ENCODE measurements around the gene NFYB.
"Not testable (repeated sequence)": the region's sequence is repeated elsewhere in the genome, so short reads cannot be mapped to it uniquely, and the experiment has no call there.

Gene NFYB

DNA sequence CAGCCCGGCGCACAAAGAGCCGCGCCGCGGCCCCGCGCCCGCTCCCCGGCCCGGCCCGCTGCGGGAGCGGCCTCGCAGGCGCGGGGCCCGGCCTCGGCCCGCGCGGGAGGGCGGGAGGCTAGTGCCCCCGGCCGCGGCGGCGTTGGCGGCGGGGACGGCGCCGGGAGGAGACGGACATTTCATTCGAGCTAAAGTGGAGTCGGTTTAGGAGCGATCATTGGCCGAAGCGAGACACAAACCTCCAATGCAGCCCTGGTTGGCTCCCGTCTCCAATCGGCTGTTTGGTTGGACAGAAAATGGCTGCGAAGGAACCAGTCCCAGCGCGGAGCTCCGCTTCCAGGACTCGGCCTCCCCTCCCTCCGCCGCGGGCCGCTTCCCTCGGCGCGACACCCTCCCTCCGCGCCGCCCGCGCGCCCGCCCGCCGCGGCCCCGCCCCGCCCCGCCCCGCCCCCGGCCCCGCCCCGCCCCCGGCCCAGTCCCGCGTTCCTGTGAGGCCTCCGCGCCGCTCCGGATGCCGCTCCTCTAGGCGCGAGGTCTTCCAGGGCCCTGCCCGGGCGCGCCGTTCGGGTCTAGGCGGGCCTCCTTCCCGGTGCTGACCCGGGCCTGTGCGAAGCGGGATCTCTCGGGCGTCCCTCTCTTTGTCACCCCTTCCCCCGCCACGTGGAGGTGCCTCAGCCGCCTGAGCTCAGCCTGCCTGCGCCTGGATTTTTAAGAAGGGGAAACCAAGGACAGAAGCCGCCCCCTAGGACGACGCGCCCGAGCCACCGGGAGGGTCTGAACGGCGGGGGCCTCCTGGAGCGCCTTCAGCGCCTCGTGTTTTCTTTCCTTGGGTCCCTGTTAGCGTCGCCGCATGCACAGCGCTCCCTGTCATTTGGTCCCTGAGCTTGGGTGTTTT is at the start of gene NFYB:
Gene NFYB (minus strand): TSS at position 309 of the 895 bp plus-strand sequence. CDS start 2,757 bp downstream, outside the sequence.
- peak; percentile 81 for DNase-seq (ENCODE audit: low spot score)

DNA sequence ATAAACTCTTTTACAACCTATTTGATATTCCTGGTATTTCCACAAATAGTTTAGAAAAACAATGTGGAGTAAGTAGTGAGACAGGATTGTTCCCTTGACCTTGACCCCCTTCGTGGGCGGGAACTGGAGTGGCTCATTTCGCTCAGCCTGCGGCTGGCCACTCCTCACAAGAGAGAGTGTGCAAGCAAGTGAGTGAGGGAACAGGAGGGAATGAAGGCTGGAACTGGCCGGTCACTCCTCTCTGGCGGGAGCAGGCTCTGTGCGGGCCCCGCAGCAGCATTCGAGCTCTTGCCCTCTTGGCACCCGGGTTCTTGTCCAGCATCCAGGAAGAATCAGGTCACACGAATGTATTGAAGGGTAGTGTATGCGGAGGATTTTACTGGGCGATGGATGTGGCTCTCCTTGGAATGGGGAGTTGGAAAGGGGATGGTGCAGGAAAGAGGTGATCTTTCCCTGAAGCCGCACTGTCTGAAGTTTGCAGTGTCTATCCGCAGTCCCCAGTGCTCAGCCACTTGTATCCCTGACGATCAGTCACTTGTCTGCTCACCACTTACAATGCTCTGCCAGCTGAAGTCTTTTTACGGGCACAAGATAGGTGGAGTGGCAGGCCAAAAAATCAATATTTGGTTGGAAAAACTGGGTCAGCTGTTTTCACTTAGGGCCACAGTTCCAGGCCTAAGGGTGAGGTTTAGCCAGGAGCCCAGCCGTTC is 49.6 kb upstream of the NFYB start:
- no peak for DNase-seq (ENCODE audit: low spot score)

DNA sequence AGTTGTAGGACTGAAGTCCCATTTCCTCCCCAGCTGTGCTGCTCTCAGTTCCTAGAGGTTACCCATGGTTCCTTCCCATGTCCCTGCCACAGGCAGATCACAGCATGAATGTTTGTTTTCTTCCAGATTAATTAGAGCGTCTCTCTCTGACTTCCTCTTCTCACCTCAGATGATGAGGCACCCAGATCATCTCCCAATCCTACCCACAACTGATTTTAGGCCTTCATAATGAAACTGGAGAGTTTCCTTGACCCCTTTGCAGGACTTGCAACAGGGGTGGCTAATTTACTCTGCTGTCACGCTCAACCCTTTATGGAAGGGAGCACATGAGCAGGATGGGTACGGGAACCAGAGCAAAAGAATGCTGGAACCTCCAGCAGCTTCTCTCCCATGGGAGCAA is 45.4 kb upstream of the NFYB start:
- DNase-seq (ENCODE audit: low spot score): no peak

DNA sequence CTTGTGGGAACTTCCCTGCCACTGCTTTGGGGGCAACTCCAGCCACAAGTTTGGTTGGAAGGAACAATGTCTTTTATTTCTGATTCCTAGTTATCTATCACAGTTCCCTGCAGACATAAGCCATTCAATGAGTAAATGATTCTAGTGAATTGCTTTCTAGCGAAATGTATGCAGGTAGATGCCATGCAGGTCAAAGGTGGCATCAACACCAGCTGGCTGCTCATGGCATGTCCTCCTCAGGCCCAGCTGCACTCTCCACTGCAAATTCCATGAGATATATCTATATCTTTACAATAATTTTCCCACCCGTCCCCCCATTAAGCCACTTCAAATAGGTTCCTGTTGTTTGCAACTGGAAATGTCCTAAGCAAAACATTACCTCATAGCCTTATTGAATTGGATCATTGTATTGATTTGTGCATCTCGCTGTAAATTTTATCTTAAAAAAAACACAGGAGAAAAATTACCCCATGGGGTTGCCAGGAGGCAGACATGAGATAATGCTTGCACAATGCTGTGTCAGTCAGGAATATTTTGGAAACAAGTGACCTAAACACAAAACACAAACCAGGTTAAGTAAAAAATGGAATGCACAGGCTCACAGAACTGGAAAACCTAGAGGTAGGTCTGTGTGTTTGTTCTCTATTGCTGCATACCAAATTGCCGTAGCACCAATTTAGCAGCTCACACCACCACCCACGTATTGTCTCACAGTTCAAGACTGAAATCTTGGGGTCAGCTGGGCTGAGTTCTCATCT is 44.8 kb upstream of the NFYB start:
- DNase-seq (ENCODE audit: low spot score): no peak

DNA sequence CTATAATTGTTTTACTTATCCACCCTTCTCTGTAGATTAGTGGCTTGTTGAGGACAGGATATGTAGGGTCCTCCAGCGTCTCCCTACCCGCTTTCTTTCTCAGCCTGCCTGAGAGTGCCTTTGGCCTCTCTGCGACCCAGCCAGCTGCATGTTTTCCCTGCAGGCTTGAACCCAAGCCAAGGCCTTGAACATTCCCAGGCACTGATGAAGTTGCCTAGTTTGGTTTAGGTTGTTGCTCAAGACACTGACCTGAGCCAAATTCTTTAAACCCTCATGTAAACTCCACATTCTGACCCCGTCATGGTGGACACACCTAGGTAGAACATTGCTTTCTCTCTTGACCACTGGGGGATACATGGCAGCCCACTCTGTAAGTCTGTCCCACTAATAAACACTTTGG is 44.1 kb upstream of the NFYB start:
- no peak for DNase-seq (ENCODE audit: low spot score)

DNA sequence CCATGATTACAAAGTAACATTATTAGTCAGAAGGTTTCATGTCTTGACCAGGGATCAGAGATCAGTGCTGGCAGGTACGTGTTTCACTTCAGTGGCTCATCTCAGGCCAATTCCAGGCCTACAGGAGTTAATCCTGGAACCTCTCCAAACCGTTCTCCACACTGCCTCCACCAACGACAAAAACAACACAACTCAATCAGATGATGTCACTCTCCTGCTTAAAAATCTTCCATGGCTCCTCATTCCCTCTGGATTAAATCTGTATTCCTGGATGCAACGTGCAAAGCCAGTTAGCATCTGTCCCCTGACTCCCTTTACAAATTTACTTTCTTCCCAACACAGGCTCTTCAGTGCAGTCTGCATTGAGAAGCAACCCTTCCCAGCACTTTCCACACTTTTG is 43.3 kb upstream of the NFYB start:
- DNase-seq (ENCODE audit: low spot score): no peak

DNA sequence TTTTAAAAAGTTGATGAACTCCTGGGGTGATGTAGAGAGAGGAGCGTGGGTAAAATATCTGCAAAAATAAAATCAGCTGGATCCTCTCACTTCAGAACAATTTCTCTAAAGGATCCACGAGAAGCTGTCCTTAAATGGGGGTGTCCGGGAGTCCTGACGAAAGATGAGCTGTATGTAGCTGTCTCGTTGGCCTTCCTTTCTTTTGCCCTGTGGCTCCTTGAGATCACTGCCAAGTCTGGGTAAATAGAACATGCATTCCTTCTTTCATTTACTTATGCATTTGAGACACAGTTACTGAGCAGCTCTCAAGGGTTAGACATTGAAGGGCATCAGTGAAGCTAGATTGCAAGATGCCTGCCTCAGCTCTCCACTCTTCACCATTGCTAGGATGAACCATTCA is 42.4 kb upstream of the NFYB start:
- DNase-seq (ENCODE audit: low spot score): no peak

DNA sequence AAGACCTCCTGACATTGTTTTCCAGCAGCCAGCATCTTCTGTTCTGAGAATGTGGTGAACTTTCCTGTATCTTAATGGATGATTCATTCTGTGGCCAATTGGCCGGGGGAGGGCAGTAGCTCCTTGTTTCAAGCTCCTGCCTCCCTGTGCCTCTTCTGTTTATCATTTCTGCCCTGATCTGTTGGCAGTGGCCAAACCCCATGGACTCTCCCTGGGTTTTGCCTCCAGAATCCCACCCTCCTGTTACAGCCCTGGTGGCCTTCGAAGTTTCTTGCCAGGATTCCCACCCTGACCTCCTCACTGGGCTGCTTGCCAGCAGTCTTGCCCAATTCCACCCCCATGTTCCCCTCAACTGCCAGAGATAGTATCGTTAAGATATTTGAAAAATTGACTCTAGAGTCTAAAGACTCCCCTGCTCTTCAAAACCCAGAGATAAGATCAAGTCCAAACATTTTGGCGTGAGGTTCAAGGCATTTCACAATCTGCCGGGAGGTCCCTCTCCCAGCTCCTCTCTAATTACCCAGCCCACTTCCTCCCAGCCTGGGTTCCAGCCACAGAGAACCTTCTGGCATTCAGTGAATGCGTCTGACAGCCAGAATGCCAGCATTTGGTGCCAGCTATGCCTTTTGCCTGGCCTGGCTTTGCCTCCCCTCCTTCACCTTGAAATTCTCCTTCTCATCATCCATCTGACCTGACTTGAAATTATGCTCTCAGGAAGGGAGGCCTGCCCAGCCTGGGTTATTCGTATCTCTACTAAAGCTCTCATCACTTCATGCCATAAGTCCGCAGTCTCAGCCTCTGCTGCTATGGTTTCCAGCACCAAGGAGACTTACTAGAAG is 39.9 kb upstream of the NFYB start:
- no peak for DNase-seq (ENCODE audit: low spot score)

DNA sequence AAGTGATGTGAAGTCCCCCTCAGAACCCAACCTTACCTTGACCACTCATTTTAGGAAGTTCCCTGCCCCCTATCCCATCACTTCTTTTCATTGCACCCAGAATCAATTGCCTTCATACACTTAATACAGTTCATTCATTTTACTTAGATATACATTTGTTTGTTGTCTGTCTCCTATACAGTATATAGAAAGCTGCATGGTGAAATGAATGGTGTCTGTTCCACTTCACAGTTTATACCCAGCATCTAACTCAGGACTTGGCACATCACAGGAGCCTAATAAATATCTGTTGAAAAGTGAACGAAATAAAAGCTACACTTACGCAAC is 39.3 kb upstream of the NFYB start:
- DNase-seq (ENCODE audit: low spot score): no peak

DNA sequence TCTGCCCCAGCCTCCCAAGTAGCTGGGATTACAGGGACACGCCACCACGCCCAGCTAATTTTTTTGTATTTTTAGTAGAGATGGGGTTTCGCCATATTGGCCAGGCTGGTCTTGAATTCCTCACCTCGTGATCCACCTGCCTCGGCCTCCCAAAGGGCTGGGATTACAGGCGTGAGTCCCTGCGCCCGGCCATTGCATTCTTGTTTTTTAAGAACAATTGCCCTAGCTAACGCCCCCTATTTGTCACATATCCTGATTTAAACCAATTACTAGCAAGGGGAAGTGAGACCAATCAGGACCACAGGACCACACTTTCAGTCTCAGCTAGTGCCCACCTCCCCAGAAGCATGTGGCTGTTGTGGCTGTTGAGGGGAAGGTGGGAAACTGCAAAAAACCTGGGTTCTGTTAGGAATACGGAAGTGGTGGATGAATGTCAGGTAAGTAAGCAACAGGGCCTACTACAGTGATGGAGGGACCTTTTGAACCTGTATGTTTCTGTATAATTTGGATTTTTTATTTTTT is 37.8 kb upstream of the NFYB start:
- DNase-seq (ENCODE audit: low spot score): no peak

DNA sequence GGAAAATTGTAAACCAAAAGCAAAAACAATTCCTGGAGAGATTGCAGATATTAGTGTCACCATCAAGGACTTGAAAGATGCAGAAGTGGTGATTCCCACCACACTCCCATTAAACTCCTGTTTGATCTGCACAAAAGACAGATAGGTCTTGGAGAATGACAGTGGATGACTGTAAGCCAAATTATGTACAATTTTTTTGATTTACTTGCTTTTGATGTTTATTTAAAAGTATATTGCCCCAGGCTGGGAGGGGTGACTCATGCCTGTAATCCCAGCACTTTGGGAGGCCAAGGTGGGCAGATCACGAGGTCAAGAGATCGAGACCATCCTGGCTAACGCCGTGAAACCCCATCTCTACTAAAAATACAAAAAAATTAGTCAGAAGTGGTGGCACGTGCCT is 35.8 kb upstream of the NFYB start:
- DNase-seq (ENCODE audit: low spot score): not testable (repeated sequence)

DNA sequence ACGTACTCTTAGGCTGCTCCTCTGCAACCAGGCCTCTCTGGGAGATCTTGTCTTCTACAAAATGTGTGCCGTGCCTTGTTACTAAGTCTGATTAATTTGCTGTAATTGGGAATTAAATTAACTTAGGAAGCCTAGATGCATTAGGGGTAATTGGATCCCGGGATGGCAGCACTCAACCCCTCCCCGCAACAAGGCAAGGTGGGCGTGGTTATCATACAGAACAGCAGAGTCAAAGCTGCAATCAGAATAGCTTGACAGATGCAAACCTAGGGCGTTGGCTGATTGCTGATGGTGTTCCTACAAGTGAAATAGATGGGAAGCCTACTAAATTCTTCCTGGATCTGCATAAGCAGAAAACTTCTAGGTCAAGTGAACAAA is 34.5 kb upstream of the NFYB start:
- no peak for DNase-seq (ENCODE audit: low spot score)

DNA sequence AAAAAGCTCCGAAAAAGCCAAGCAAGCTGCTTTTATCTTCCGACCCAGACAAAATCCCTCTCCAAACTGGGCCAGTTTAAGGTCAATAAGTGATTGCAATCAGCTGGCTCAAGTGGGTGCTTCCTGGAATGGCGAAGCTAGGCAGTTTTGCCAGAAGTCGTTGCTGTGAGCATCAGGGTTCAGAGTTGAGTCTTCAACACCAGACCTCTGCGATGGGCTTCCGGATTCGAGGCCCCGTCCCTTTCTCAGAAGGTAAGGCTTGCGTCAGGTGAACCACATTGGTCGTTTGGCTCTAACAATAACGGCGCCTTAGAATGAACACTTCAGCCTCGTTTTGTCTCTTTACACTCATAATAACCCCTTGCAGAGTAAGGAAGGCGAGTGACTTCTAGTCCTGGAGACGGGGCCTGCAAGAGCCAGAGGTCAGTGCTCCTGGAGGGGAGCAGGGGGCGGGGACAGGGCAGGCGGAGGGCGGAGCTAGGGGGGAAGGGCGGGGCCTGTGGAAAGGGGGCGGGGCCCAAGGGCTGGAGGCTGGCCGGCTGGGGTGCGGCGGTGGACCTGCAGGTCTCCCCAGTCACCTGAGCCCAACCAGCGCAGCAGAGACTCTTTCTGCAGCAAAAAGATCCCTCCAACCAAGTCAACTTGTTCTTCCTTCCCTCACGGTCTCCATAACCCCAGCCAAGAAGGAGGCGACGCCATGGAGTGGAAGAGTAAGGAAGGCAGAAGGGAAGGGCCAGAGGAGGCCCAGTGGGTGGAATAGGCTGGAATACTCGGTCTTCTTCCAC is 34.0 kb upstream of the NFYB start:
- no peak for DNase-seq (ENCODE audit: low spot score)

DNA sequence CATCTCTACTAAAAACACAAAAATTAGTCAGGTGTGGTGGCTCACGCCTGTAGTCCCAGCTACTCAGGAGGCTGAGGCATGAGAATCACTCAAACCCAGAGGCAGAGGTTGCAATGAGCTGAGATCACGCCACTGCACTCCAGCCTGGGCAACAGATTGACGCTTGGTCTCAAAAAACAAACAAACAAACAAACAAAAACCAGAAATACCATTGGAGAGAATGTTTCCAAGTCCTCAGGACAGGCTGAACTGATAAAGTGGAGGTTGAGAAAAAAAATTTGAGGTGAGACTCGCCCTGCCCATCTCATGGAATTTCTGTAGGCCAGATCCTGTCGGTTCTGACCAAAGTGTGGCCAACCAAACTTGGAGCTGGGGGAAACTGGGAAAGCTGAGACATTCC is 30.6 kb upstream of the NFYB start:
- no peak for DNase-seq (ENCODE audit: low spot score)

DNA sequence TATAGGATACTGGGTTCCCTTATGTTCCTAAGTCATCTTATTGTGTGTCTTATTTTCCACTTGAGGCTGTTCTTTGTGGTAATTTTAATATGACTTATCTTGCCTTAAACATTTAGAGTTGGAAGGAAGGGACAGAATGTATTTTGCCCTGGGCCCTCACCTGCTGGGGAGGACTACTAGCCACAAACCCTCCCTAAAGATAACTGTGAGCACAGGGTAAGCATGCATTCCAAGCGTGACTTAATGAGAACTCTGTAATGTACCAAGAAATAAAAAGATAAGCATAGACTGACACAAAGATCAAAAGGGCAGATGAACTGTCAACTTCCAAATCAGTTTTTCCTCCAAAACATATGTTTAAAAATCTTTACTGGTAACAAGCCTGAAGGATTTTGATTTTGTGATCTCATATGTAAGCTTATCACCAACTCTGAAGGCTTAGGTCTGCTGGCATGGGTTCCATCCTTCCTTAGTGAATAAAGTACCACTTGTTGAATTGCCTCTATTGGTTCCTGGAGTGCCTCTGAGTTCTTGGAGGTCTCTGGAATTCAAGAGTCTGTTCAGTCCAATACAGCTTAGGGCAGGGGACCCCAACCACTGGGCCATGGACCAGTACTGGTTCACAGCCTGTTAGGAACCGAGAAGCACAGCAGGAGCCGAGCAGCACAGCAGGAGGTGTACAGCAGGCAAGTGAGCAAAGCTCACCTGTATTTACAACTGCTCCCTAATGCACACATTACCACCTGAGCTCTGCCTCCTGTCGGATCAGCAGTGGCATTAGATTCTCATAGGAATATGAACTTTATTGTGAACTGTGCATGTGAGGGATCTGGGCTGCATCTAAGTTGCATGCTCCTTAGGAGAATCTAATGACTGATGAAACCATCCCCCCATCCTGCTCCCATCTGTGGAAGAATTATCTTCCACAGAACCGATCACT is 29.8 kb upstream of the NFYB start:
- no peak for DNase-seq (ENCODE audit: low spot score)

DNA sequence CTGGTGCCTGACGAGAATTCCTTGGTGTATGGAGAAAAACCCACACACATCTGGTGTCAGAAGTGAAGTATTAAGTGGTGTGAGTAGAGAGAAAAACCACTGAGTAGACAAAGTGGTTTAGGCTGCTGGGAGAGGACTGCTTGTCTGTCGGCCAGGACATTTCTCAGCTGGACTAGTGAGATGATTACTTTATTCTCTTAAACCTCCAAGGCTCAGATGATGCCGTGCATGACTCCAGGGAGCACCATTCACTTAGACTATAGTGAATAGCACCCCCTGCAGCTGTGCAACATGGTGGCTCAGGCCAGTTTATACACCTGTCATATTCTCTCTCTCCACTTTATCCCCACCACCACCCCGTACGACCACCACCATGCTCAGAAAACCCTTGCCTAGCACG is 28.5 kb upstream of the NFYB start:
- no peak for DNase-seq (ENCODE audit: low spot score)

DNA sequence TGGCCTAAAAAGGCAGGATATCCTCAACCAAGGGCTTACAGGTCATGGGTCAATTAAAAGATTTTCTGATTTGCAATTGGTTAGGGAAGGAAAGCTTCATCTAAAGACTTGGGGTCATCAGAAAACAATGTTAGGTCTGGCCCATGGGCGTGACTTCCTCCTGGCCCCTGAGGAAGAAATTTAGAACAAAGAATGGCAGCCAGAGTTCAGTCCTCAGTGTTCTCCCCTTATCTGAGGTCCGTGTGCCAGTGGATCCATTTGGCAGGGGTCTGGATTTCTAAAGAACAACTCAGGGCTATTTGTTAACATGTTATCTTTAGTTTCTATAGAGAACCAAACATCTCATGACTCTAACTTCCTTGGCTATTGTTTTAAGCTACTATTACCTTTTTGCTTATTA is 27.8 kb upstream of the NFYB start:
- no peak for DNase-seq (ENCODE audit: low spot score)

DNA sequence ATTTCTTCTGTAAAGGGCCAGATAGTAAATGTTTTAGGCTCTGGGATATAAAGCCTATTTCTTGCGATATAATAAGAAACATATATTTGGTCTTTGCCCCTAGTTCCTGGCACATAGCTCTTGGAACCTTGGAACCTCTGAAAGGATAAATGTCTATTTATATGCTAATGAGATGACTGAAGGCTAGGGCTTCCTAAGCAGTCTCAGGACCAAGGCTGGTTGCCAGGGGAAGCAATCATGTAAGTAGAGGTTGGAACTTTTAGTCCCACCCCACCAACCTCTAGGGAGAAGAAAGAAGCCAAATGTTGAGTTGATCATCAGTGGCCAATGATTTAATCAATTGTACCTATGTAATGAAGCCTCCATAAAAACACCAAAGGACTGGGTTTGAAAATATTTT is 26.6 kb upstream of the NFYB start:
- no peak for DNase-seq (ENCODE audit: low spot score)

DNA sequence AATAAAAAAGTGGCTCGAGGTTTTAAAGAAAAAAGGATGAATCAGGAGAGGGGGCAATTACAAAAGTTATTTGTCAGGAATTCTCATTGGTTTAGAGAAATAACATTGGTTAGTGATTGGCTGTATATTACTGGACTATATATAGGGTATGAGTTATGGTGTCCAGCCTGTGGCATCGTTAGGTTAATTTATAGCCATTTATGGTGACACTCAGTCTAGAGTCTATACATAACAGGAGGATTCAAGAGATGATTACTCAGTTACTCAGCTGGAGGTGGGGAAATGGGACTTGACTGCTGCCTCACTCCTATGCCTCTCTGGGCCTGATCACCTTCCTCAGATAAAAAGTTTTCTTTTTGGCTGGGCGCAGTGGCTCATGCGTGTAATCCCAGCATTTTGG is 25.6 kb upstream of the NFYB start:
- no peak for DNase-seq (ENCODE audit: low spot score)

DNA sequence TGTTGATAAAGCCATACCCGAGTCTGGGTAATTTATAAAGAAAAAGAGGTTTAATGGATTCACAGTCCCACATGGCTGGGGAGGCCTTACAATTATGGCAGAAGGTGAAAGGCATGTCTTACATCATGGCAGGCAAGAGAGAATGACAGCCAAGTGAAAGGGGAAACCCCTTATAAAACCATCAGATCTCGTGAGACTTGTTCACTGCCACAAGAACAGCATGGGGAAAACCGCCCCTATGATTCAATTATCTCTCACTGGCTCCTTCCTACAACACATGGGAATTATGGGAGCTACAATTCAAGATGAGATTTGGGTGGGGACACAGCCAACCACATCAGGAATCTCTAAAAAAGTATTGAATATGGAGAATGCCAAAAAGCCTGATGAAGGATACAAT is 25.0 kb upstream of the NFYB start:
- DNase-seq (ENCODE audit: low spot score): not testable (repeated sequence)

Measured in hematopoietic multipotent progenitor cell treated with erythropoietin and hydrocortisone succinate and interleukin-3 and kit ligand, for 17 days (in vitro differentiated cells).